Breast epithelium (tissue), 4 donors: ENCODE measurements around the gene HRNR. TPM values are rescaled to one million over a fixed set of nuclear protein-coding genes. Genes with fewer than 3 reads are reported as not detected.

Source experiments
- DNase-seq, 2 donors: peaks; one replicate each; pipeline ENCODE4 v3.0.0-alpha.2; 2019; ENCODE audit warnings: low spot score in 2 of 2
- H3K27ac ChIP-seq, 2 donors: fragments of 200-600 bp; sonication (generic) in 1 of 2; one replicate each; pipeline ENCODE4 v1.5.1; 2016 to 2019; ENCODE audit warnings: mild to moderate bottlenecking in 1 of 2
- H3K27me3 ChIP-seq, 2 donors: fragments of 200-600 bp; sonication (generic) in 1 of 2; one replicate each; pipeline versions ENCODE4 v1.5.1 to v1.6.0; 2017 to 2019; ENCODE audit warnings: control low read depth in 1 of 2, mild to moderate bottlenecking in 1 of 2
- H3K36me3 ChIP-seq: fragments of 200-600 bp; one replicate; pipeline ENCODE4 v1.5.1; 2019
- H3K4me1 ChIP-seq, 2 donors: fragments of 200-600 bp; sonication (generic); one replicate each; pipeline ENCODE4 v1.5.1; 2016 to 2019; ENCODE audit warnings: control low read depth in 1 of 2
- H3K4me3 ChIP-seq, 3 donors: fragments of 200-600 bp; sonication (generic); 1 replicate in 2 of 3; 2 replicates in 1 of 3; pipeline ENCODE4 v1.5.1; 2016 to 2019; ENCODE audit warnings: mild to moderate bottlenecking in 3 of 3, moderate library complexity in 2 of 3
- H3K9me3 ChIP-seq, 2 donors: fragments of 200-600 bp; sonication (generic) in 1 of 2; one replicate each; pipeline ENCODE4 v1.5.1; 2016 to 2019; ENCODE audit warnings: control low read depth in 1 of 2
- CTCF ChIP-seq, 3 donors: fragments of 450-650 bp; IDR thresholded peaks; one replicate each; pipeline ENCODE4 v1.5.1; 2016 to 2017; ENCODE audit warnings: antibody characterized with exemption in 3 of 3, mild to moderate bottlenecking in 3 of 3, moderate library complexity in 3 of 3
- POLR2A ChIP-seq: fragments of 450-650 bp; IDR thresholded peaks from one replicate; pipeline ENCODE4 v1.6.1; 2016; ENCODE audit warnings: antibody characterized with exemption, mild to moderate bottlenecking, moderate library complexity
- POLR2AphosphoS5 ChIP-seq, 3 donors: sonication (generic); formaldehyde crosslinking; IDR thresholded peaks; one replicate each; pipeline ENCODE4 v1.6.1; 2017; ENCODE audit warnings: antibody characterized with exemption in 3 of 3
- intact Hi-C: fragments of 100-400 bp; cut with DNase I; formaldehyde crosslinking; loops from one replicate; pipeline ENCODE4 v1.15.1; 2023; ENCODE audit warnings: low total_unique reads
- total RNA-seq, 3 donors: library from RNA; depleted of rRNA; stranded (reverse); fragments of >200 nt; gene quantifications; one replicate each; pipeline ENCODE4 v1.1.0, GENCODE V29; 2016

The HRNR gene
- total RNA-seq, 3 donors from 2014 or later: not detected

GRCh38 chr1:152165286-152166077 is 58.5 kb downstream of the HRNR start:
- Histone ChIP-seq H3K4me3 (no peak overlapping the region), H3K36me3 (no peaks in the 10 kb centered on the region), H3K27me3 (no peaks in the 10 kb centered on the region), H3K4me1 (no peaks in the 10 kb centered on the region), H3K9me3 (no peaks in the 10 kb centered on the region), H3K27ac (no peak overlapping the region)
- DNase-seq: no peak
- intact Hi-C loops: no loop called here
- no peak for TF ChIP-seq POLR2AphosphoS5 (IDR thresholded peaks at IDR 0.05)
- no peak for TF ChIP-seq POLR2A
- TF ChIP-seq CTCF (IDR thresholded peaks at IDR 0.05): no peak

- no peak overlapping the region for H3K4me3 ChIP-seq
- H3K27ac ChIP-seq: no peak overlapping the region
- no peak for DNase-seq
- no peaks in the 10 kb centered on the region for H3K36me3 ChIP-seq
- no peaks in the 10 kb centered on the region for H3K4me1 ChIP-seq
- intact Hi-C loops: no loop called here
- TF ChIP-seq CTCF (IDR thresholded peaks at IDR 0.05) (no peak), POLR2A (no peak), POLR2AphosphoS5 (IDR thresholded peaks at IDR 0.05) (no peak)
- H3K27me3 ChIP-seq: no peaks in the 10 kb centered on the region
- no peaks in the 10 kb centered on the region for H3K9me3 ChIP-seq
Measured at GRCh38 chr1:152164517-152165136, 59.4 kb downstream of the HRNR start.

- Histone ChIP-seq H3K36me3 (no peaks in the 10 kb centered on the region), H3K27me3 (no peaks in the 10 kb centered on the region), H3K4me3 (no peak overlapping the region), H3K4me1 (no peaks in the 10 kb centered on the region), H3K27ac (no peak overlapping the region), H3K9me3 (no peaks in the 10 kb centered on the region)
- intact Hi-C loops: no loop called here
- no peak for TF ChIP-seq POLR2A
- no peak for TF ChIP-seq CTCF (IDR thresholded peaks at IDR 0.05)
- TF ChIP-seq POLR2AphosphoS5 (IDR thresholded peaks at IDR 0.05): no peak
- DNase-seq: no peak
Measured at GRCh38 chr1:152162792-152163463, 61.1 kb downstream of the HRNR start.

Other genes starting within 250 kb of the HRNR start
- gene S100A10, start 230.3 kb downstream of the HRNR start, total RNA-seq: 100 to 1,000 TPM in 1 of 3 donors, 10 to 100 TPM in 2; 70.4 to 156 (median 84.9) TPM
- gene S100A11, start 187.2 kb downstream of the HRNR start, total RNA-seq: 100 to 1,000 TPM; 220 to 325 (median 275) TPM
- not detected for gene TCHHL1, start 135.1 kb downstream of the HRNR start, total RNA-seq
- gene TCHH, start 108.7 kb downstream of the HRNR start, total RNA-seq: 1 to 10 TPM in 1 of 3 donors, under 1 TPM in 2; under 0.01 to 3.0 (median 0.15) TPM
- not detected for gene RPTN, start 65.0 kb downstream of the HRNR start, total RNA-seq
- not detected for gene FLG, start 101.0 kb upstream of the HRNR start, total RNA-seq
- gene FLG2, start 135.8 kb upstream of the HRNR start, total RNA-seq: not detected
- gene CRNN, start 190.1 kb upstream of the HRNR start, total RNA-seq: under 1 TPM in 1 of 3 donors, not detected in 2; 0.66 TPM